Subcutaneous abdominal adipose tissue (tissue), 5 donors: Measurements from ENCODE around the gene TFEC.

Source experiments
- H3K27ac ChIP-seq: one replicate; pipeline ENCODE4 v1.7.0; 2013; ENCODE audit warnings: low read depth, mild to moderate bottlenecking, inconsistent platforms, low read length, moderate library complexity
- H3K27me3 ChIP-seq, 5 donors: one replicate each; pipeline ENCODE4 v1.7.0; 2013; ENCODE audit warnings: low read length in 5 of 5, inconsistent platforms in 1 of 5; ENCODE audit not compliant: control insufficient read depth in 5 of 5, insufficient read depth in 4 of 5
- H3K36me3 ChIP-seq, 5 donors: one replicate each; pipeline ENCODE4 v1.7.0; 2013; ENCODE audit warnings: low read length in 5 of 5; ENCODE audit not compliant: control insufficient read depth in 5 of 5, insufficient read depth in 5 of 5
- H3K4me1 ChIP-seq, 5 donors: one replicate each; pipeline ENCODE4 v1.7.0; 2013; ENCODE audit warnings: low read length in 5 of 5, mild to moderate bottlenecking in 3 of 5, moderate library complexity in 1 of 5; ENCODE audit not compliant: control insufficient read depth in 5 of 5, insufficient read depth in 5 of 5
- H3K4me3 ChIP-seq, 5 donors: one replicate each; pipeline ENCODE4 v1.7.0; 2013; ENCODE audit warnings: low read length in 5 of 5, low read depth in 1 of 5
- H3K9ac ChIP-seq, 5 donors: one replicate each; pipeline ENCODE4 v1.7.0; 2013; ENCODE audit warnings: low read length in 5 of 5, mild to moderate bottlenecking in 4 of 5, moderate library complexity in 3 of 5
- H3K9me3 ChIP-seq, 5 donors: one replicate each; pipeline ENCODE4 v1.7.0; 2013; ENCODE audit warnings: low read length in 5 of 5; ENCODE audit not compliant: control insufficient read depth in 5 of 5
- donor health status: healthy.
- donor health status: healthy.
- donor health status: healthy.
- donor health status: healthy.
- donor health status: healthy.

Gene TFEC

GRCh38 chr7:115968171-115968570 lies 62.4 kb downstream of the TFEC start:
- Histone ChIP-seq H3K4me3 (no peak overlapping the region), H3K9ac (no peak overlapping the region), H3K4me1 (no peaks in the 10 kb centered on the region), H3K27ac (no peak overlapping the region), H3K27me3 (no peaks in the 10 kb centered on the region), H3K36me3 (no peaks in the 10 kb centered on the region), H3K9me3 (no peaks in the 10 kb centered on the region)

GRCh38 chr7:115965796-115966475 lies 64.6 kb downstream of the TFEC start:
- no peak overlapping the region for H3K27ac ChIP-seq
- H3K36me3 ChIP-seq: no peaks in the 10 kb centered on the region
- no peaks in the 10 kb centered on the region for H3K9me3 ChIP-seq
- no peak overlapping the region for H3K9ac ChIP-seq
- no peaks in the 10 kb centered on the region for H3K27me3 ChIP-seq
- H3K4me1 ChIP-seq: peaks cover 0 to 12% (median 0%) of the 10 kb centered on the region in 5 donors
- H3K4me3 ChIP-seq: no peak overlapping the region

- H3K27me3 ChIP-seq: no peaks in the 10 kb centered on the region
- peaks cover 0 to 12% (median 0%) of the 10 kb centered on the region in 5 donors for H3K4me1 ChIP-seq
- no peaks in the 10 kb centered on the region for H3K36me3 ChIP-seq
- no peak overlapping the region for H3K4me3 ChIP-seq
- no peak overlapping the region for H3K27ac ChIP-seq
- no peaks in the 10 kb centered on the region for H3K9me3 ChIP-seq
- H3K9ac ChIP-seq: no peak overlapping the region
Observed at GRCh38 chr7:115965236-115965635, 65.3 kb downstream of the TFEC start.

- no peak overlapping the region for H3K27ac ChIP-seq
- H3K27me3 ChIP-seq: no peaks in the 10 kb centered on the region
- no peaks in the 10 kb centered on the region for H3K9me3 ChIP-seq
- H3K4me3 ChIP-seq: no peak overlapping the region
- no peak overlapping the region for H3K9ac ChIP-seq
- peaks cover 0 to 12% (median 0%) of the 10 kb centered on the region in 5 donors for H3K4me1 ChIP-seq
- no peaks in the 10 kb centered on the region for H3K36me3 ChIP-seq
Observed at GRCh38 chr7:115964799-115965198, 65.8 kb downstream of the TFEC start.

- Histone ChIP-seq H3K4me1 (peaks cover 0 to 12% (median 0%) of the 10 kb centered on the region in 5 donors), H3K27ac (no peak overlapping the region), H3K36me3 (no peaks in the 10 kb centered on the region), H3K9me3 (no peaks in the 10 kb centered on the region), H3K4me3 (no peak overlapping the region), H3K27me3 (no peaks in the 10 kb centered on the region), H3K9ac (no peak overlapping the region)
Observed at GRCh38 chr7:115962340-115962739, 68.2 kb downstream of the TFEC start.

GRCh38 chr7:115953592-115954255 lies 76.8 kb downstream of the TFEC start:
- H3K9me3 ChIP-seq: no peaks in the 10 kb centered on the region
- H3K27me3 ChIP-seq: no peaks in the 10 kb centered on the region
- H3K27ac ChIP-seq: no peak overlapping the region

GRCh38 chr7:115952832-115953231 lies 77.7 kb downstream of the TFEC start:
- no peak overlapping the region for H3K27ac ChIP-seq
- no peaks in the 10 kb centered on the region for H3K27me3 ChIP-seq
- no peak overlapping the region for H3K4me3 ChIP-seq
- H3K9me3 ChIP-seq: no peaks in the 10 kb centered on the region
- no peaks in the 10 kb centered on the region for H3K36me3 ChIP-seq
- no peaks in the 10 kb centered on the region for H3K4me1 ChIP-seq
- H3K9ac ChIP-seq: no peak overlapping the region

More at GRCh38 chr7:115953592-115954255, 76.8 kb downstream of the TFEC start:
- Histone ChIP-seq H3K4me3 (no peak overlapping the region), H3K9ac (no peak overlapping the region), H3K4me1 (no peaks in the 10 kb centered on the region), H3K36me3 (no peaks in the 10 kb centered on the region)

GRCh38 chr7:115951547-115951946 lies 79.0 kb downstream of the TFEC start:
- H3K9ac ChIP-seq: no peak overlapping the region
- H3K9me3 ChIP-seq: no peaks in the 10 kb centered on the region
- H3K27me3 ChIP-seq: no peaks in the 10 kb centered on the region
- H3K27ac ChIP-seq: no peak overlapping the region
- no peak overlapping the region for H3K4me3 ChIP-seq
- no peaks in the 10 kb centered on the region for H3K4me1 ChIP-seq
- no peaks in the 10 kb centered on the region for H3K36me3 ChIP-seq

- Histone ChIP-seq H3K27ac (no peak overlapping the region), H3K9me3 (no peaks in the 10 kb centered on the region), H3K4me3 (no peak overlapping the region), H3K9ac (no peak overlapping the region), H3K27me3 (no peaks in the 10 kb centered on the region), H3K4me1 (no peaks in the 10 kb centered on the region), H3K36me3 (no peaks in the 10 kb centered on the region)
Observed at GRCh38 chr7:115941703-115942268, 88.8 kb downstream of the TFEC start.

- Histone ChIP-seq H3K9ac (no peak overlapping the region), H3K9me3 (no peaks in the 10 kb centered on the region), H3K27ac (no peak overlapping the region), H3K4me3 (no peak overlapping the region), H3K27me3 (no peaks in the 10 kb centered on the region), H3K4me1 (no peaks in the 10 kb centered on the region), H3K36me3 (no peaks in the 10 kb centered on the region)
Observed at GRCh38 chr7:115940460-115941060, 90.0 kb downstream of the TFEC start.
